ENCODE measurements around the gene PIEZO1.

DNA sequence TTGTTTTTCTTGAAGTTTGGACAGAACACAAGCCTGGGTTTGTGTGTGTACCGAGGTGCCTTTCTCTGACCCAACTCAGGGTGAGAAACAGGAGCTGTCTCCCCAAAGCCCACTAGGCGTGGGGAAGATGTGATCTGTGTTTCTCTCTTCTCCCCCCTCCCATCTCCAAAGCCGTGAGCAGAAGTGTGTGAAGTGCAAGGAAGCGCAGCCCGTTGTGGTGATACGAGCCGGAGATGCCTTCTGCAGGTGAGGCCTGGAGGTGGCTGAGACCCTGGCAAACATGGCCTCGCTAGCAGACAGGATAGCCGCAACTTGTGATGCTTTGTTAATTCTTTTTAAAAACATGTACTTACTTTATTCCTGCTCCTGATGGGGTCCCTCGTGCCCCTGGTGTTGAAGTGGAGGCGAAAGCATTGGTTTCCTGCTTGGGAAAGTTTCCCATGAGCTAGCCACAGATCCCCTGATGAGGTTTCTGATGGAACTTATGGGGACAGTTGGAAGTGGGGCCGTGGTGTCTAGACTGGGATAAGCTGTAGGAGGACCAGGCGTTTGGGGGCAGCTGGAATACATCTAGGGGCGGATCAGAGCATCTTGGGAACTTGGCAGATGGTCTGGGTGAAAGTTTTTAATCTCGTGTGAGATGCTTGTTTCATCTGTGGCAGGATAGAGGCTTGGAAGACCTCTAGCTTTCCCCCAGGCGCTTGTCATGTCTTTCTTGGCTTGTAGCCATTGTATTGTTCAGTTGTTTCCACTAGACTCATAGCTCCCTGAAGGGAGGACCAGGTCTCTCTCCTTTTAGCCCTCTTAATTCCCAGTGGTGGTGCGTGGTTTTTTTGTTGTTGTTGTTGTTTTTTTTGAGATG is 77.8 kb downstream of the PIEZO1 start:
- TF ChIP-seq GATA3 (IDR thresholded peaks at IDR 0.05; ENCODE audit: low read depth, low read length) (no peak), GATA2 (IDR thresholded peaks at IDR 0.05; ENCODE audit: low read depth, low read length) (no peak)
